WTC11 (cell line): ENCODE results near the gene RUNX2. TPM values are rescaled to one million over a fixed set of nuclear protein-coding genes. Genes with fewer than 3 reads are reported as not detected.

Source experiments
- ATAC-seq: fragments of 200-7000 bp; cut with Tn5 transposase; 2 replicates; pipeline ENCODE4 v1.10.0; 2021; ENCODE audit warnings: mild to moderate bottlenecking, moderate library complexity
- CTCF ChIA-PET: fragments of 300-600 bp; sonication (Branson Sonifier 250); formaldehyde crosslinking; loops from one replicate; lab custom pipeline; 2021; ENCODE audit warnings: antibody characterized with exemption; lab: Charles Lee
- POLR2A ChIA-PET: fragments of 350-600 bp; sonication (Branson Sonifier 250); formaldehyde crosslinking; loops from one replicate; lab custom pipeline; 2021; ENCODE audit warnings: antibody characterized with exemption; lab: Charles Lee
- DNase-seq: peaks from one replicate; pipeline ENCODE4 v3.0.0; 2021; ENCODE audit warnings: low spot score
- H3K27ac Mint-ChIP-seq: 2 replicates; pipeline ENCODE4 v1.8.0; 2021; ENCODE audit warnings: mixed read lengths
- H3K27me3 Mint-ChIP-seq: 2 replicates; pipeline ENCODE4 v1.8.0; 2021; ENCODE audit warnings: low read depth, mild to moderate bottlenecking, moderate library complexity, mixed read lengths
- H3K36me3 Mint-ChIP-seq: 2 replicates; pipeline ENCODE4 v1.8.0; 2021; ENCODE audit warnings: mixed read lengths
- H3K4me1 Mint-ChIP-seq: 2 replicates; pipeline ENCODE4 v1.8.0; 2022; ENCODE audit warnings: mixed read lengths
- H3K4me3 Mint-ChIP-seq: 2 replicates; pipeline ENCODE4 v1.8.0; 2021; ENCODE audit warnings: mild to moderate bottlenecking, moderate library complexity, mixed read lengths
- H3K9me3 Mint-ChIP-seq: 2 replicates; pipeline ENCODE4 v1.8.0; 2021; ENCODE audit warnings: mixed read lengths
- ATF2 ChIP-seq: sonication (generic); formaldehyde crosslinking; IDR thresholded peaks from 2 replicates; pipeline ENCODE4 v1.8.1; 2022; ENCODE audit warnings: low read depth, missing genetic modification reagents, borderline replicate concordance
- ATF3 ChIP-seq: sonication (generic); formaldehyde crosslinking; conservative IDR thresholded peaks from 2 replicates; pipeline ENCODE4 v1.8.1; 2022; ENCODE audit warnings: mild to moderate bottlenecking, missing genetic modification reagents
- ATF6 ChIP-seq: sonication (generic); formaldehyde crosslinking; IDR thresholded peaks from 2 replicates; pipeline ENCODE4 v1.8.1; 2023; ENCODE audit warnings: mild to moderate bottlenecking, missing genetic modification reagents
- CDX4 ChIP-seq: fragments of 250-450 bp; sonication (Bioruptor Pico); IDR thresholded peaks from 2 replicates; pipeline ENCODE4 v1.9.0; 2021; ENCODE audit warnings: moderate library complexity, mild to moderate bottlenecking, inconsistent platforms, borderline replicate concordance
- CREM ChIP-seq: sonication (generic); formaldehyde crosslinking; IDR thresholded peaks from 2 replicates; pipeline ENCODE4 v1.8.1; 2022; ENCODE audit warnings: mild to moderate bottlenecking, missing genetic modification reagents, moderate library complexity
- ERG ChIP-seq: fragments of 250-450 bp; sonication (Bioruptor Pico); IDR thresholded peaks from 2 replicates; pipeline ENCODE4 v1.8.0; 2021; ENCODE audit warnings: mild to moderate bottlenecking
- FOXK1 ChIP-seq: sonication (generic); formaldehyde crosslinking; IDR thresholded peaks from 2 replicates; pipeline ENCODE4 v1.8.0; 2022; ENCODE audit warnings: mild to moderate bottlenecking, moderate library complexity, missing genetic modification reagents
- GTF2I ChIP-seq: fragments of 250-450 bp; sonication (Bioruptor Pico); conservative IDR thresholded peaks from 2 replicates; pipeline ENCODE4 v1.4.0; 2021; ENCODE audit warnings: mild to moderate bottlenecking
- JAZF1 ChIP-seq: fragments of 250-450 bp; sonication (Bioruptor Pico); IDR thresholded peaks from 2 replicates; pipeline ENCODE4 v1.9.0; 2021; ENCODE audit warnings: moderate library complexity, mild to moderate bottlenecking, inconsistent platforms
- KAT7 ChIP-seq: sonication (generic); formaldehyde crosslinking; IDR thresholded peaks from 2 replicates; pipeline ENCODE4 v1.8.1; 2023; ENCODE audit warnings: missing genetic modification reagents, mild to moderate bottlenecking, borderline replicate concordance
- NFATC4 ChIP-seq: fragments of 250-450 bp; sonication (Bioruptor Pico); IDR thresholded peaks from 2 replicates; pipeline ENCODE4 v1.9.0; 2021; ENCODE audit warnings: mild to moderate bottlenecking
- NR3C1 ChIP-seq: sonication (generic); formaldehyde crosslinking; conservative IDR thresholded peaks from 2 replicates; pipeline ENCODE4 v1.8.1; 2023; ENCODE audit warnings: low read depth, mild to moderate bottlenecking, missing genetic modification reagents
- PRDM15 ChIP-seq: sonication (generic); formaldehyde crosslinking; IDR thresholded peaks from 2 replicates; pipeline ENCODE4 v1.8.0; 2022; ENCODE audit warnings: missing genetic modification reagents
- RORB ChIP-seq: fragments of 250-450 bp; sonication (Bioruptor Pico); IDR thresholded peaks from 2 replicates; pipeline ENCODE4 v1.9.0; 2021; ENCODE audit warnings: mild to moderate bottlenecking
- SMAD3 ChIP-seq: sonication (generic); formaldehyde crosslinking; IDR thresholded peaks from 2 replicates; pipeline ENCODE4 v1.8.0; 2022; ENCODE audit warnings: missing genetic modification reagents, mild to moderate bottlenecking, borderline replicate concordance
- SOX15 ChIP-seq: fragments of 250-450 bp; sonication (Bioruptor Pico); IDR thresholded peaks from 2 replicates; pipeline ENCODE4 v1.9.0; 2021; ENCODE audit warnings: mild to moderate bottlenecking
- SP1 ChIP-seq: sonication (generic); formaldehyde crosslinking; conservative IDR thresholded peaks from 2 replicates; pipeline ENCODE4 v1.8.1; 2022; ENCODE audit warnings: missing genetic modification reagents
- USF1 ChIP-seq: sonication (generic); formaldehyde crosslinking; IDR thresholded peaks from 2 replicates; pipeline ENCODE4 v1.8.0; 2022; ENCODE audit warnings: mild to moderate bottlenecking, missing genetic modification reagents
- ZBTB21 ChIP-seq: sonication (generic); formaldehyde crosslinking; IDR thresholded peaks from 2 replicates; pipeline ENCODE4 v1.8.1; 2023; ENCODE audit warnings: mild to moderate bottlenecking, missing genetic modification reagents, borderline replicate concordance
- ZMAT4 ChIP-seq: fragments of 250-450 bp; sonication (Bioruptor Pico); IDR thresholded peaks from 2 replicates; pipeline ENCODE4 v1.9.0; 2021; ENCODE audit warnings: mild to moderate bottlenecking
- ZNF219 ChIP-seq: sonication (generic); formaldehyde crosslinking; IDR thresholded peaks from 2 replicates; pipeline ENCODE4 v1.8.0; 2023; ENCODE audit warnings: missing genetic modification reagents, mild to moderate bottlenecking, borderline replicate concordance
- ZNF281 ChIP-seq: sonication (generic); formaldehyde crosslinking; IDR thresholded peaks from 2 replicates; pipeline ENCODE4 v1.8.0; 2023; ENCODE audit warnings: mild to moderate bottlenecking, missing genetic modification reagents
- ZNF423 ChIP-seq: fragments of 250-450 bp; sonication (Bioruptor Pico); IDR thresholded peaks from 2 replicates; pipeline ENCODE4 v2.1.2; 2022; ENCODE audit warnings: mild to moderate bottlenecking, moderate library complexity
- total RNA-seq: library from RNA; stranded (reverse); gene quantifications from 3 replicates; pipeline ENCODE4 v1.2.3, GENCODE V29; 2021

RUNX2 gene
- total RNA-seq, 1 experiment from 2014 or later = 0.28 TPM

- TF ChIP-seq SOX15 (no peak), ZMAT4 (CRISPR knock-in tag) (no peak), FOXK1 (CRISPR knock-in tag) (no peak), ATF6 (CRISPR knock-in tag) (no peak), ZNF281 (CRISPR knock-in tag) (no peak), CDX4 (no peak), SP1 (CRISPR knock-in tag) (no peak), KAT7 (CRISPR knock-in tag) (no peak), USF1 (CRISPR knock-in tag) (no peak), ZNF219 (CRISPR knock-in tag) (no peak), SMAD3 (CRISPR knock-in tag) (no peak), RORB (CRISPR knock-in tag) (no peak)
These were observed 103.4 kb downstream of the RUNX2 start (continued) for GRCh38 chr6:45431317-45432065.

GRCh38 chr6:45432977-45433376 lies 104.8 kb downstream of the RUNX2 start:
- no peak for DNase-seq
- ATAC-seq = no peak
- Mint-ChIP-seq H3K27ac (no peak overlapping the region), H3K4me1 (peaks cover 8% of the 10 kb centered on the region; the same call in 1 of the 2 replicates), H3K4me3 (no peak overlapping the region), H3K27me3 (no peaks in the 10 kb centered on the region), H3K9me3 (no peaks in the 10 kb centered on the region), H3K36me3 (no peaks in the 10 kb centered on the region)
- POLR2A ChIA-PET = no interaction called here
- CTCF ChIA-PET = no interaction called here
- TF ChIP-seq ERG (CRISPR knock-in tag) = no peak
- no peak for TF ChIP-seq JAZF1 (CRISPR knock-in tag)
- TF ChIP-seq GTF2I (CRISPR knock-in tag) = no peak
- no peak for TF ChIP-seq NR3C1 (CRISPR knock-in tag)
- TF ChIP-seq ATF2 (CRISPR knock-in tag) = no peak
- no peak for TF ChIP-seq ATF3 (CRISPR knock-in tag)
- no peak for TF ChIP-seq PRDM15 (CRISPR knock-in tag)
- TF ChIP-seq NFATC4 (CRISPR knock-in tag) = no peak
- no peak for TF ChIP-seq CREM (CRISPR knock-in tag)
- no peak for TF ChIP-seq ZNF423 (CRISPR knock-in tag)
- TF ChIP-seq ZBTB21 (CRISPR knock-in tag) = no peak
